Regular cardiac myocyte (primary cell): ENCODE measurements around the gene COL3A1. TPM values are rescaled to one million over a fixed set of nuclear protein-coding genes. Genes with fewer than 3 reads are reported as not detected.

ENCODE experiments used
- total RNA-seq: library from RNA; depleted of rRNA; stranded (reverse); fragments of >200 nt; gene quantifications from 2 replicates; pipeline ENCODE4 v1.2.3, GENCODE V29; 2014

Gene COL3A1
- 1,261 and 4,792 TPM in 2 replicates for total RNA-seq

GRCh38 chr2:188974164-188974563 is at the start of gene COL3A1:
TSS of gene COL3A1 (plus strand) at chr2:188974373. CDS start at chr2:188974490, 117 bp downstream.

Other genes with a start within 250 kb of the COL3A1 start
- 391 and 929 TPM in 2 replicates for gene COL5A2, start 205.4 kb downstream of the COL3A1 start, total RNA-seq